Osteoblast (primary cell): ENCODE data around the gene APRT. TPM values are rescaled to one million over a fixed set of nuclear protein-coding genes. Genes with fewer than 3 reads are reported as not detected.

Experiments used
- DNase-seq: peaks from one replicate; pipeline ENCODE4 v3.0.0; 2011; ENCODE audit warnings: low spot score, mixed read lengths; ENCODE audit not compliant: insufficient read length; ENCODE audit errors: missing footprints
- H2AFZ ChIP-seq: 2 replicates; pipeline ENCODE4 v1.6.0; 2011; ENCODE audit warnings: mild to moderate bottlenecking, low read length
- H3K27ac ChIP-seq: 2 replicates; pipeline ENCODE4 v1.5.1; 2011; ENCODE audit warnings: mild to moderate bottlenecking, low read depth, low read length, moderate library complexity
- H3K27me3 ChIP-seq: 2 replicates; pipeline ENCODE4 v1.6.0; 2012; ENCODE audit warnings: mild to moderate bottlenecking, control low read depth, inconsistent platforms, low read length, moderate library complexity; ENCODE audit not compliant: insufficient read depth
- H3K36me3 ChIP-seq: 2 replicates; pipeline ENCODE4 v1.5.1; 2011; ENCODE audit warnings: mild to moderate bottlenecking, low read length, control low read depth, moderate library complexity; ENCODE audit not compliant: insufficient read depth
- H3K4me1 ChIP-seq: 2 replicates; pipeline ENCODE4 v1.5.1; 2011; ENCODE audit warnings: mild to moderate bottlenecking, low read length, control low read depth, moderate library complexity; ENCODE audit not compliant: insufficient read depth
- H3K4me2 ChIP-seq: 2 replicates; pipeline ENCODE4 v1.6.0; 2011; ENCODE audit warnings: mild to moderate bottlenecking, low read length; ENCODE audit not compliant: insufficient read depth
- H3K4me3 ChIP-seq: fragments of 200-600 bp; sonication (generic); 3 replicates; pipeline ENCODE4 v1.5.1; 2012; ENCODE audit warnings: mild to moderate bottlenecking, low read length, inconsistent platforms; ENCODE audit not compliant: insufficient read depth
- H3K79me2 ChIP-seq: 2 replicates; pipeline ENCODE4 v1.6.0; 2012; ENCODE audit warnings: mild to moderate bottlenecking, low read length, control low read depth, inconsistent platforms; ENCODE audit not compliant: insufficient read depth
- H3K9me3 ChIP-seq: 2 replicates; pipeline ENCODE4 v1.5.1; 2011; ENCODE audit warnings: low read depth, low read length, control low read depth
- H4K20me1 ChIP-seq: 2 replicates; pipeline ENCODE4 v1.6.0; 2012; ENCODE audit warnings: mild to moderate bottlenecking, low read length, control low read depth; ENCODE audit not compliant: insufficient read depth
- CTCF ChIP-seq: IDR thresholded peaks from 2 replicates; pipeline ENCODE4 v1.5.1; 2011; ENCODE audit warnings: mild to moderate bottlenecking, low read depth, low read length, moderate library complexity; ENCODE audit errors: extremely low read depth
- total RNA-seq: library from RNA; depleted of rRNA; stranded (reverse); fragments of >200 nt; gene quantifications from 2 replicates; pipeline ENCODE4 v1.2.3, GENCODE V29; 2012

Gene APRT
- total RNA-seq, 1 donor = 53.6 TPM

- no peak for TF ChIP-seq CTCF
- Histone ChIP-seq H3K4me1 (peaks cover 6% of the 10 kb centered on the region), H3K79me2 (no peaks in the 10 kb centered on the region), H3K27me3 (no peaks in the 10 kb centered on the region), H2AFZ (no peak overlapping the region), H3K4me3 (no peak overlapping the region), H4K20me1 (no peaks in the 10 kb centered on the region), H3K27ac (no peak overlapping the region), H3K9me3 (no peaks in the 10 kb centered on the region), H3K36me3 (no peaks in the 10 kb centered on the region), H3K4me2 (no peak overlapping the region)
- no peak for DNase-seq
Observed at GRCh38 chr16:88816736-88817535, 5.2 kb upstream of the APRT start.

GRCh38 chr16:88815901-88816589 is 4.3 kb upstream of the APRT start:
- H3K27ac ChIP-seq = no peak overlapping the region
- peak; percentile 63 for TF ChIP-seq CTCF
- no peaks in the 10 kb centered on the region for H4K20me1 ChIP-seq
- no peaks in the 10 kb centered on the region for H3K79me2 ChIP-seq
- H3K4me3 ChIP-seq = no peak overlapping the region
- no peak overlapping the region for H3K4me2 ChIP-seq
- no peaks in the 10 kb centered on the region for H3K36me3 ChIP-seq
- H3K4me1 ChIP-seq = peaks cover 7% of the 10 kb centered on the region
- H2AFZ ChIP-seq = no peak overlapping the region
- DNase-seq = no peak
- no peaks in the 10 kb centered on the region for H3K27me3 ChIP-seq
- no peaks in the 10 kb centered on the region for H3K9me3 ChIP-seq

GRCh38 chr16:88815227-88815626 is 3.5 kb upstream of the APRT start:
- Histone ChIP-seq H3K79me2 (peaks cover 6% of the 10 kb centered on the region), H3K36me3 (no peaks in the 10 kb centered on the region)
- no peak for TF ChIP-seq CTCF

GRCh38 chr16:88814144-88814502 is 2.4 kb upstream of the APRT start:
- Histone ChIP-seq H3K4me3 (no peak overlapping the region), H3K4me2 (no peak overlapping the region), H3K9me3 (no peaks in the 10 kb centered on the region), H3K36me3 (peaks cover 7% of the 10 kb centered on the region), H3K27me3 (no peaks in the 10 kb centered on the region), H3K79me2 (peaks cover 17% of the 10 kb centered on the region), H2AFZ (no peak overlapping the region), H4K20me1 (peaks cover 12% of the 10 kb centered on the region), H3K4me1 (peaks cover 25% of the 10 kb centered on the region), H3K27ac (no peak overlapping the region)
- no peak for DNase-seq
- TF ChIP-seq CTCF = no peak

More at GRCh38 chr16:88815227-88815626, 3.5 kb upstream of the APRT start:
- Histone ChIP-seq H4K20me1 (peaks cover 4% of the 10 kb centered on the region), H3K4me3 (no peak overlapping the region), H2AFZ (no peak overlapping the region), H3K27me3 (no peaks in the 10 kb centered on the region), H3K27ac (no peak overlapping the region), H3K4me2 (no peak overlapping the region), H3K9me3 (no peaks in the 10 kb centered on the region), H3K4me1 (peaks cover 15% of the 10 kb centered on the region)
- DNase-seq = no peak
